IMR-90 (cell line): ENCODE results near the gene KLK14. TPM values are rescaled to one million over a fixed set of nuclear protein-coding genes. Genes with fewer than 3 reads are reported as not detected.

Experiments used
- ATAC-seq: fragments of 200-7000 bp; cut with Tn5 transposase; 2 replicates; pipeline ENCODE4 v1.9.1; 2020; ENCODE audit warnings: low read depth, mild to moderate bottlenecking, moderate library complexity
- BruUV-seq: library from RNA; stranded (reverse); fragments of 400-500 nt; replicated peaks from 2 replicates; lab custom pipeline; 2021; lab: Mats Ljungman, UMichigan
- CTCF ChIA-PET: fragments of 300-600 bp; formaldehyde crosslinking; extraction: SDS; loops from one replicate; lab custom pipeline; 2021; ENCODE audit warnings: antibody characterized with exemption; lab: Yijun Ruan, JAX
- POLR2A ChIA-PET: fragments of 300-600 bp; sonication (Branson Sonifier 250); formaldehyde crosslinking; loops from one replicate; lab custom pipeline; 2022; ENCODE audit warnings: antibody characterized with exemption; ENCODE audit not compliant: unreplicated experiment; lab: Charles Lee
- DNase-seq: peaks from one replicate; pipeline ENCODE4 v3.0.0; 2013
- H2AFZ ChIP-seq: replicated peaks from 2 replicates; pipeline ENCODE3; 2013; ENCODE audit warnings: low read length, mild to moderate bottlenecking; ENCODE audit not compliant: poor library complexity
- H2AK5ac ChIP-seq: 2 replicates; pipeline ENCODE4 v1.6.1; 2013; ENCODE audit warnings: low read depth, low read length, inconsistent platforms
- H2AK9ac ChIP-seq: replicated peaks from 2 replicates; pipeline ENCODE3; 2013; ENCODE audit warnings: mild to moderate bottlenecking, low read depth, low read length, moderate library complexity; ENCODE audit not compliant: poor library complexity
- H2BK120ac ChIP-seq: 2 replicates; pipeline ENCODE4 v1.6.1; 2013; ENCODE audit warnings: low read depth, low read length, inconsistent platforms
- H2BK15ac ChIP-seq: 3 replicates; pipeline ENCODE4 v1.6.1; 2013; ENCODE audit warnings: low read depth, low read length, inconsistent platforms
- H2BK20ac ChIP-seq: 2 replicates; pipeline ENCODE4 v1.6.1; 2013; ENCODE audit warnings: low read depth, mild to moderate bottlenecking, inconsistent platforms, low read length, moderate library complexity
- H2BK5ac ChIP-seq: 2 replicates; pipeline ENCODE4 v1.6.1; 2013; ENCODE audit warnings: mild to moderate bottlenecking, low read depth, low read length, inconsistent platforms; ENCODE audit not compliant: poor library complexity, severe bottlenecking
- H3K14ac ChIP-seq: replicated peaks from 2 replicates; pipeline ENCODE4 v1.6.1; 2013; ENCODE audit warnings: low read depth, low read length, inconsistent platforms
- H3K18ac ChIP-seq: 2 replicates; pipeline ENCODE4 v1.6.1; 2013; ENCODE audit warnings: low read depth, low read length, control low read depth
- H3K23ac ChIP-seq: 2 replicates; pipeline ENCODE4 v1.6.1; 2013; ENCODE audit warnings: low read depth, low read length, inconsistent platforms
- H3K27ac ChIP-seq: 2 replicates; pipeline ENCODE4 v1.5.1; 2013; ENCODE audit warnings: mild to moderate bottlenecking, control low read depth, low read length; ENCODE audit not compliant: insufficient read depth
- H3K27me3 ChIP-seq: 2 replicates; pipeline ENCODE4 v1.6.1; 2013; ENCODE audit warnings: low read length; ENCODE audit not compliant: control insufficient read depth, insufficient read depth
- H3K36me3 ChIP-seq: 2 replicates; pipeline ENCODE4 v1.6.1; 2013; ENCODE audit warnings: low read length, mixed read lengths; ENCODE audit not compliant: control insufficient read depth, insufficient read depth
- H3K4ac ChIP-seq: 2 replicates; pipeline ENCODE4 v1.6.1; 2013; ENCODE audit warnings: low read depth, low read length, inconsistent platforms
- H3K4me1 ChIP-seq: 2 replicates; pipeline ENCODE4 v1.6.1; 2013; ENCODE audit warnings: low read length, mixed read lengths; ENCODE audit not compliant: control insufficient read depth, insufficient read depth
- H3K4me2 ChIP-seq: 2 replicates; pipeline ENCODE4 v1.6.1; 2013; ENCODE audit warnings: low read depth, mild to moderate bottlenecking, control low read depth, low read length, moderate library complexity
- H3K4me3 ChIP-seq: 2 replicates; pipeline ENCODE4 v1.5.1; 2013; ENCODE audit warnings: low read depth, mild to moderate bottlenecking, control low read depth, low read length, moderate library complexity; ENCODE audit not compliant: insufficient read depth
- H3K56ac ChIP-seq: 2 replicates; pipeline ENCODE4 v1.6.1; 2013; ENCODE audit warnings: low read length, inconsistent platforms; ENCODE audit not compliant: insufficient read depth; ENCODE audit errors: extremely low read depth
- H3K79me1 ChIP-seq, 2 experiments: 2 replicates each; pipeline ENCODE4 v1.6.1; 2013; ENCODE audit warnings: low read length in 2 of 2, inconsistent platforms in 1 of 2, low read depth in 1 of 2
- H3K9ac ChIP-seq: 2 replicates; pipeline ENCODE4 v1.6.1; 2013; ENCODE audit warnings: low read depth, low read length, control low read depth
- H3K9me1 ChIP-seq: 2 replicates; pipeline ENCODE4 v1.6.1; 2013; ENCODE audit warnings: low read length, inconsistent platforms; ENCODE audit not compliant: insufficient read depth
- H3K9me3 ChIP-seq: 2 replicates; pipeline ENCODE4 v1.6.1; 2013; ENCODE audit warnings: low read length; ENCODE audit not compliant: control insufficient read depth, insufficient read depth
- H4K20me1 ChIP-seq: 2 replicates; pipeline ENCODE4 v1.6.1; 2013; ENCODE audit warnings: low read length, inconsistent platforms; ENCODE audit not compliant: insufficient read depth
- H4K5ac ChIP-seq: 2 replicates; pipeline ENCODE4 v1.6.1; 2013; ENCODE audit warnings: mild to moderate bottlenecking, low read depth, low read length, control low read depth
- H4K8ac ChIP-seq, 2 experiments: 2 replicates each; pipeline ENCODE4 v1.6.1; 2013; ENCODE audit warnings: low read depth in 2 of 2, low read length in 2 of 2, control low read depth in 1 of 2, inconsistent platforms in 1 of 2
- H4K91ac ChIP-seq: 2 replicates; pipeline ENCODE4 v1.6.1; 2013; ENCODE audit warnings: low read depth, low read length, inconsistent platforms; ENCODE audit not compliant: insufficient read depth
- FOS ChIP-seq: fragments of 150-350 bp; IDR thresholded peaks from 2 replicates; pipeline ENCODE4 v1.6.1; 2016; ENCODE audit warnings: low read depth, low read length
- NFE2L2 ChIP-seq: fragments of 150-350 bp; IDR thresholded peaks from 2 replicates; pipeline ENCODE4 v1.6.1; 2016; ENCODE audit warnings: low read depth, mild to moderate bottlenecking, low read length
- RFX5 ChIP-seq: IDR thresholded peaks from 2 replicates; pipeline ENCODE4 v1.8.0; 2012; ENCODE audit warnings: low read depth, mild to moderate bottlenecking, low read length, moderate library complexity
- WGBS, 2 experiments: methylation state at CpG; one replicate each; pipeline versions ENCODE4 v1.1.5 to v1.1.7; 2013; ENCODE audit warnings: missing lambda C conversion rate in 2 of 2; ENCODE audit not compliant: insufficient read length in 1 of 2; ENCODE audit errors: extremely low coverage in 2 of 2; 5-methylcytosine and 5-hydroxymethylcytosine counted together
- dilution Hi-C: fragments of 300-500 bp; cut with HindIII; formaldehyde crosslinking; loops from one replicate; pipeline ENCODE4 v1.14.3; 2018; ENCODE audit warnings: low sequenced_read_pairs; ENCODE audit not compliant: unreplicated experiment
- in situ Hi-C: fragments of 300-500 bp; cut with MboI; formaldehyde crosslinking; loops from 3 replicates; pipeline ENCODE4 v1.14.3; 2019; ENCODE audit warnings: low sequenced_read_pairs, inconsistent platforms, mixed read lengths
- intact Hi-C: fragments of 100-400 bp; cut with micrococcal nuclease; formaldehyde crosslinking; loops from 2 replicates; pipeline ENCODE4 v1.10.0; 2022
- polyA plus RNA-seq, 3 experiments: library from polyadenylated mRNA; depleted of rRNA; stranded (reverse); fragments of >200 nt; gene quantifications; 2 replicates each; pipeline ENCODE4 v1.2.3, GENCODE V29; 2012; ENCODE audit warnings: low replicate concordance in 1 of 3
- total RNA-seq: library from RNA; depleted of rRNA; stranded (reverse); fragments of >200 nt; gene quantifications from 2 replicates; pipeline ENCODE4 v1.2.3, GENCODE V29; 2012
- TF ChIP-seq, protein P1 (sequence below): fragments of 150-350 bp; IDR thresholded peaks from 2 replicates; pipeline ENCODE4 v1.6.1; 2016; ENCODE audit warnings: low read depth, mild to moderate bottlenecking, low read length, moderate library complexity, borderline replicate concordance

Gene KLK14
- total and polyA plus RNA-seq, 2 of the 4 experiments (the other 2 are of a cell fraction) = not detected

- whole genome bisulfite sequencing, 2 experiments = no CpG with 5 or more reads among the region's 6 CpGs
- no peak overlapping the region for H3K14ac ChIP-seq
- H4K91ac ChIP-seq = no peak overlapping the region
- H3K9ac ChIP-seq = no peak overlapping the region
- H2AK5ac ChIP-seq = no peak overlapping the region
- no peaks in the 10 kb centered on the region for H3K36me3 ChIP-seq
- POLR2A ChIA-PET = no interaction called here
- no peak overlapping the region for H4K8ac ChIP-seq
- no TSS peak for BruUV-seq
- CTCF ChIA-PET = no interaction called here
- H3K56ac ChIP-seq = no peak overlapping the region
- no peaks in the 10 kb centered on the region for H3K4me1 ChIP-seq
- TF ChIP-seq, protein P1, sequence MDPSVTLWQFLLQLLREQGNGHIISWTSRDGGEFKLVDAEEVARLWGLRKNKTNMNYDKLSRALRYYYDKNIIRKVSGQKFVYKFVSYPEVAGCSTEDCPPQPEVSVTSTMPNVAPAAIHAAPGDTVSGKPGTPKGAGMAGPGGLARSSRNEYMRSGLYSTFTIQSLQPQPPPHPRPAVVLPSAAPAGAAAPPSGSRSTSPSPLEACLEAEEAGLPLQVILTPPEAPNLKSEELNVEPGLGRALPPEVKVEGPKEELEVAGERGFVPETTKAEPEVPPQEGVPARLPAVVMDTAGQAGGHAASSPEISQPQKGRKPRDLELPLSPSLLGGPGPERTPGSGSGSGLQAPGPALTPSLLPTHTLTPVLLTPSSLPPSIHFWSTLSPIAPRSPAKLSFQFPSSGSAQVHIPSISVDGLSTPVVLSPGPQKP = no peak
- no peak for TF ChIP-seq RFX5
- no peak for TF ChIP-seq FOS
- no peak for TF ChIP-seq NFE2L2
- H3K4me3 ChIP-seq = no peak overlapping the region
- H3K23ac ChIP-seq = no peak overlapping the region
- no peak overlapping the region for H3K18ac ChIP-seq
- H3K9me3 ChIP-seq = no peaks in the 10 kb centered on the region
- intact Hi-C loops (no loop called here), in situ Hi-C loops (no loop called here), dilution Hi-C loops (no loop called here)
- no peak overlapping the region for H2BK120ac ChIP-seq
- H2AK9ac ChIP-seq = no peak overlapping the region
- no peaks in the 10 kb centered on the region for H4K20me1 ChIP-seq
- H3K79me1 ChIP-seq = no peaks in the 10 kb centered on the region
- DNase-seq (no peak), ATAC-seq (no peak)
- no peaks in the 10 kb centered on the region for H3K9me1 ChIP-seq
- H3K4ac ChIP-seq = no peak overlapping the region
- H3K27ac ChIP-seq = no peak overlapping the region
- H3K27me3 ChIP-seq = peaks cover 6% of the 10 kb centered on the region
- no peak overlapping the region for H4K5ac ChIP-seq
- no peak overlapping the region for H3K4me2 ChIP-seq
- no peak overlapping the region for H2BK20ac ChIP-seq
- no peak overlapping the region for H2AFZ ChIP-seq
- no peak overlapping the region for H2BK5ac ChIP-seq
- H2BK15ac ChIP-seq = no peak overlapping the region
These were observed 34.1 kb upstream of the KLK14 start for GRCh38 chr19:51116736-51117286.
